Lung (tissue), 12 donors: ENCODE measurements around the gene BICDL1. TPM values are rescaled to one million over a fixed set of nuclear protein-coding genes. Genes with fewer than 3 reads are reported as not detected.

Experiments used
- ATAC-seq: fragments of 200-7000 bp; cut with Tn5 transposase; one replicate; pipeline ENCODE4 v1.9.1; 2020; ENCODE audit warnings: moderate number of reproducible peaks; ENCODE audit not compliant: insufficient read depth, low FRiP score
- DNase-seq, 3 donors: peaks; one replicate each; pipeline ENCODE4 v3.0.0-alpha.2; 2013 to 2017
- H3K27ac ChIP-seq, 2 donors: one replicate each; pipeline ENCODE4 v1.5.1; 2013; ENCODE audit warnings: mild to moderate bottlenecking in 2 of 2, moderate library complexity in 2 of 2, control low read depth in 1 of 2, inconsistent platforms in 1 of 2, low read depth in 1 of 2, low read length in 1 of 2
- H3K27me3 ChIP-seq, 3 donors: one replicate each; pipeline ENCODE4 v1.5.1; 2013; ENCODE audit warnings: low read length in 2 of 3; ENCODE audit not compliant: control insufficient read depth in 3 of 3, insufficient read depth in 3 of 3
- H3K36me3 ChIP-seq, 4 donors: one replicate each; pipeline ENCODE4 v1.5.1; 2013; ENCODE audit warnings: low read length in 4 of 4, mild to moderate bottlenecking in 1 of 4, moderate library complexity in 1 of 4; ENCODE audit not compliant: control insufficient read depth in 4 of 4, insufficient read depth in 4 of 4
- H3K4me1 ChIP-seq, 5 donors: one replicate each; pipeline ENCODE4 v1.5.1; 2013; ENCODE audit warnings: low read length in 5 of 5, mild to moderate bottlenecking in 2 of 5, moderate library complexity in 1 of 5; ENCODE audit not compliant: control insufficient read depth in 5 of 5, insufficient read depth in 5 of 5
- H3K4me3 ChIP-seq: one replicate; pipeline ENCODE4 v1.5.1; 2013; ENCODE audit warnings: mild to moderate bottlenecking, control low read depth, moderate library complexity
- H3K9ac ChIP-seq, 2 donors: one replicate each; pipeline ENCODE4 v1.5.1; 2013; ENCODE audit warnings: low read length in 2 of 2, control low read depth in 1 of 2; ENCODE audit not compliant: insufficient read depth in 1 of 2
- H3K9me3 ChIP-seq, 4 donors: one replicate each; pipeline ENCODE4 v1.5.1; 2013; ENCODE audit warnings: low read length in 3 of 4, mild to moderate bottlenecking in 1 of 4, moderate library complexity in 1 of 4; ENCODE audit not compliant: control insufficient read depth in 4 of 4, insufficient read depth in 3 of 4
- CTCF ChIP-seq: IDR thresholded peaks from 2 replicates; pipeline ENCODE4 v1.5.1; 2012; ENCODE audit warnings: mild to moderate bottlenecking; ENCODE audit errors: control extremely low read depth, extremely low read depth
- WGBS, 2 donors: extraction: QIAGEN DNeasy Blood & Tissue Kit; methylation state at CpG; one replicate each; pipeline ENCODE4 v1.1.7; 2013; 5-methylcytosine and 5-hydroxymethylcytosine counted together
- polyA plus RNA-seq, 2 donors: library from polyadenylated mRNA; stranded (reverse); fragments of 200-250 nt; gene quantifications; one replicate each; pipeline ENCODE4 v1.2.1, GENCODE V29; 2013
- total RNA-seq, 2 donors: library from RNA; depleted of rRNA in 1 of 2; stranded (reverse); fragments of >200 nt in 1 of 2; gene quantifications; one replicate each; pipeline ENCODE4 v1.2.1, GENCODE V29; 2014 to 2021
- donor health status: control.
- donor health status: control.
- donor health status: Bipolar disorder and iron deficiency.
- donor health status: healthy.
- donor health status: DM: yes; HTN: yes; CAD: no.

The BICDL1 gene
- total and polyA plus RNA-seq, 4 donors: 5.2 to 23.7 (median 13.7) TPM

DNA sequence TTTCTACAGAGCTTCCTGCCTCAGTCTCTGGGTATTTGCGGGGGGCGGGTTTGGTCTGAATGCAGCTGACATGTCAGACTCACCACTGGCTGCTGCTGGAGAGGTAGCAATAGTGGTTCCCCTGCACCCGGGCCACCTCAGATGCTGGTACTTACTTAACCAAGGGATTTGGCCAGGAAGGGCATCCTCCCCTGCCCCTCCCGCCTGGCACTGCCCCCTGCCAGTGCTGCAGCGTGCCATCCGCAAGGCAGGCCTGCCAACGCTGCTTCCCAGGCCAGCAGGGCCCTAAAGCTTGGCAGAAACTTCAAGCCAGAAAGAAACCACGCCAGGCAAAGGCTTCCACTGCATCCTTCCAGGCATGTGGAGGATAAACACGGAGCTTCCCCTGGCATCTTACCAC, 105.4 kb downstream of the BICDL1 start:
- no peak for ATAC-seq
- no peak overlapping the region for H3K9ac ChIP-seq
- H3K4me1 ChIP-seq: peaks cover 0 to 10% (median 0%) of the 10 kb centered on the region in 5 donors
- no peak for DNase-seq
- H3K27me3 ChIP-seq: no peaks in the 10 kb centered on the region
- H3K27ac ChIP-seq: no peak overlapping the region
- no peak overlapping the region for H3K4me3 ChIP-seq
- H3K9me3 ChIP-seq: no peaks in the 10 kb centered on the region
- no peak for TF ChIP-seq CTCF
- H3K36me3 ChIP-seq: peaks cover 0 to 63% (median 13%) of the 10 kb centered on the region in 4 donors
- WGBS, 2 donors: 79 to 87% methylated on average over 9 of the region's 9 CpGs

GRCh38 chr12:120095331-120095730, 106.3 kb downstream of the BICDL1 start:
- no peaks in the 10 kb centered on the region for H3K27me3 ChIP-seq

DNA sequence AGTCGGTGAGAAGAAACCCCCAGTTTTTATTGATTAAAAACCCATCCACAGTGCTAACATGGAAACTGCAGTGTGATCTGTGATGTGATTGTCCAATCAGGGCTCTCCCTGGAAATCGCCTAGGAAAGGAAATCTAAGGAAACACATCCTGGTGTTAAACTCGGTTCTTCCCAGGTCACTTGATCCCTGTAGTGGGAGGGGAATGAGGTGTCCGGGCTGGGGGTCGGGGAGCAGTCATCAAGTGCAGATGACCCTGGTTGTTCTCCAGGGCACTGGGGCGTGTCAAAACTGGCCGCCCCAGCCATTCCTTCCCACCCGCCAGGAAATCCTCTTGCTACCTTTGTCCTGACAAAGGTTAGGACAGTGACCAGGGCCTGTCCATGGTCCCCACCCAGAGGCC, 106.7 kb downstream of the BICDL1 start:
- no peak overlapping the region for H3K27ac ChIP-seq
- TF ChIP-seq CTCF: no peak
- H3K4me1 ChIP-seq: peaks cover 0 to 15% (median 0%) of the 10 kb centered on the region in 5 donors
- 84 to 85% methylated on average over 8 of the region's 8 CpGs for WGBS, 2 donors
- no peak overlapping the region for H3K9ac ChIP-seq
- DNase-seq: no peak
- peaks cover 0 to 76% (median 13%) of the 10 kb centered on the region in 4 donors for H3K36me3 ChIP-seq
- no peaks in the 10 kb centered on the region for H3K9me3 ChIP-seq
- ATAC-seq: no peak
- H3K4me3 ChIP-seq: no peak overlapping the region
- no peaks in the 10 kb centered on the region for H3K27me3 ChIP-seq

More at GRCh38 chr12:120095331-120095730, 106.3 kb downstream of the BICDL1 start:
- no peak overlapping the region for H3K9ac ChIP-seq
- no peaks in the 10 kb centered on the region for H3K9me3 ChIP-seq
- WGBS, 2 donors: 94 to 95% methylated on average over 13 of the region's 13 CpGs
- DNase-seq (no peak), ATAC-seq (no peak)
- H3K27ac ChIP-seq: no peak overlapping the region
- peaks cover 0 to 72% (median 13%) of the 10 kb centered on the region in 4 donors for H3K36me3 ChIP-seq
- no peak overlapping the region for H3K4me3 ChIP-seq
- TF ChIP-seq CTCF: no peak
- H3K4me1 ChIP-seq: peaks cover 0 to 11% (median 0%) of the 10 kb centered on the region in 5 donors

DNA sequence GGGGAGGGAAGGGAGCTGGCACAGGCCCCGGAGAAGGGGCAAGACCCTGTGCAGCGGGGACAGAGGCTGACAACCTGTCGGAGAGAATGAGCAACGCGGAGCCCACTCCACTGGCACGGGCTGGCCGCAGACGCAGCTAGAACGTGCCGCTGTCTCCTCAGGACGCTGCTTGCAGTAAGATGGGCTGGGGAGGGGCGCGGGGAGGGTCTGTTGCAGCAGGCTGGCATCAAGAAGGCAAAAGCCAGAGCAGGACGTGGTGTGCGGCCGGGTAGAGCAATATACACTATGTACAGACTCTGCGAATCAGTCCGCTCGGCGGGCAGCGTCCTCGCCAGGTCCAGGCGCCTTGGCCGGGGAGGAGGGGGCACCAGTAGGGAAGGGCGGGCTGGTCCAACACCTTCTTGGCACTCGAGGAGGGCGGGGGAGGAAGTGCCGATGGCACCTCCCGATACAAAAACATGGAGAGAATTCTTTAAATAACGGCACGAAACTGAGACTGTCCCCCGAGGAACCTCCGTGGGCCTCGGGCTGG, 107.7 kb downstream of the BICDL1 start:
- Histone ChIP-seq H3K9me3 (no peaks in the 10 kb centered on the region), H3K36me3 (peaks cover 0 to 81% (median 13%) of the 10 kb centered on the region in 4 donors), H3K9ac (no peak overlapping the region), H3K4me3 (no peak overlapping the region), H3K27ac (no peak overlapping the region), H3K27me3 (no peaks in the 10 kb centered on the region), H3K4me1 (peaks cover 0 to 25% (median 8%) of the 10 kb centered on the region in 5 donors)
- WGBS, 2 donors: 93 to 95% methylated on average over 33 to 34 of the region's 34 CpGs
- DNase-seq (no peak), ATAC-seq (no peak)
- no peak for TF ChIP-seq CTCF
